Stimulated activated CD4-positive, alpha-beta T cell treated with anti-CD3 and anti-CD28 coated beads, TNF-alpha, amount 100 ng/mL, for 1 hour (primary cell): ENCODE measurements around the gene ELOVL6.
"Not testable (repeated sequence)": the region's sequence is repeated elsewhere in the genome, so short reads cannot be mapped to it uniquely, and the experiment has no call there.

Experiments used
- DNase-seq, 3 donors: peaks; one replicate each; pipeline ENCODE4 v3.0.0-alpha.2; 2020; ENCODE audit warnings: low read depth in 3 of 3, low spot score in 1 of 3

ELOVL6 gene

DNA sequence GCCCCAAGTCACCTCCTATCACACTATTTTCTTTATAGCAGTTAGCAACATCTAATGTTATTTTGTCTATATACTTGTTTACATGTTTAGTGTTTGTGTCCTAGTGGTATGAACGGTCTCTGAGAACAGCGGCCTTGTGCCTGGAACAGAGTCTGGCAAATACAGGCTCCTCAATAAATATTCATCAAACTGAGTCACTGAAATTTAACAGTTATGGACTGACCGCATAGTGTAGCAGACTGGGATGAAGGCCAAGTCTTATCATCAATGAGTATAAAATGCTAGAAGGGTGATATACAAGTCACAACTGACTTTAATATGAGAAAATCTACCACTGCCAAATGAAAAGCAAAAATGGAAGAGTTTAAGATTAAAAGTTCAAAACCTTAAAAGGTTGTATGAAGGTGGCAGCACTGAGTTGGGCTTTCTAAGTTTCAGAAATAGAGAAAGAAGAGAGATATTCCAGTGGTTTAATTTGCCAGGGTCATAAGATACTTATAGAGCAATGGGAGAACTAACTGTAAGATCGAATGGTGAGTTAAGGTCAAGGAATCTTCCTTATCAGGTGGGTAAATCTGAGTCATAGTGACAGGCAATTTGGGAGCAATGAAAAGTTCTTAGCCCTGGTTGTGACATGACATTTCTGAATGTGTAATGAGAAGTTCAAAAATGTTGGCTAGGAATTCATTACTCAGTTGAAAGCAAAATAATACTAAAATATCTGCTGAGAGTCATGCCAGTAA lies 34.9 kb downstream of the ELOVL6 start:
- no peak for DNase-seq

DNA sequence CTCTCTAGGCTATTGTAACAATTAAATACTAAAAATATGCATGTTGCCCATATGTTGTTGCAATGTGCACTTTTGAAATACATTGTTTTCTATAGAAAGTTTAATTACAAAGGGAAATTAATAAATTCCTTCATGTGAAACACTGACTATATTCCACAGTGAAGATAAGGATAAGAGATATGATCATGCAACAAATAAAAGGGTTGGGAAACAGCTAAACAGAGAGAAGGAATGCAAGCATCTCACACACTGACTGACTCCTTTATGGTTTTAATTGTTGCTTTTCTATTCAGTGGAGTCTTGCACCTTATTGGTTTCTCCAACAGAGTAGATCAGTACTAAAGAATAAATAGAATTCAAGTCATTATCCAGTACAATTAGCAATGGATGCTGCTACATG lies 37.8 kb downstream of the ELOVL6 start:
- no peak for DNase-seq

DNA sequence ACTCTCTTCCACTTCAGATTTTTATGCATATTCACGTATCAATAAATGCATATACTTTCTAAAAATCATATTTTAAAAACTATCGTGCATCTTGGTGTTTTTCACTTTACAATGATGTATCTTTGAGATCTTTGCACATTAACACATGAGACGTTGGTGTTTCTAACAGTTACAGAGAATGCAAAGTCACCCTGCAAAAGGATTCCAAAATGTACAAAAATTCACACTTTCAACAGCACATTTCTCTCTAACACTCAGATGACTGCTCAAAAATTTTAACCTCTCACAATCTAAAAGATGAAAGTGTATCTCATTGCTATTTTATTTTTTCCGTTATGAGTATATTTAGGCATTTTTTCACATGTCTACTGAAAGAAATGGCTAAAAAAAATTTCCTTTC lies 38.9 kb downstream of the ELOVL6 start:
- DNase-seq, result no peak

DNA sequence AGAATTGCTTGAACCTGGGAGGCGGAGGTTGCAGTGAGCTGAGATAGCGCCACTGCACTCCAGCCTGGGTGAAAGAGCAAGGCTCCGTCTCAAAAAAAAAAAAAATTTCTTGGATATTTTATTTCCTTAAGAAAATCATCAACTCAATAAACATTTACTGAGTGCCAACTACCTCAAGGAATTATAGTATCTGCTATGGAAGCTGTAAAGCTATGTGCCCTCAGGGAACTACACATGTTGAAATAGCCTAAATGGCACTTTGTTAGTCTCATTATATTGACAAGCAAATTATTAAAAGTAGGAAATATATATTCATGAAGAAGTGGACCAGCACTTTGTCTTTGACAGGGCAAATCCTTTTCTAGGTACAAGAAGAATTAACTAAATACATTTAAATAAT lies 40.8 kb downstream of the ELOVL6 start:
- DNase-seq, result no peak

DNA sequence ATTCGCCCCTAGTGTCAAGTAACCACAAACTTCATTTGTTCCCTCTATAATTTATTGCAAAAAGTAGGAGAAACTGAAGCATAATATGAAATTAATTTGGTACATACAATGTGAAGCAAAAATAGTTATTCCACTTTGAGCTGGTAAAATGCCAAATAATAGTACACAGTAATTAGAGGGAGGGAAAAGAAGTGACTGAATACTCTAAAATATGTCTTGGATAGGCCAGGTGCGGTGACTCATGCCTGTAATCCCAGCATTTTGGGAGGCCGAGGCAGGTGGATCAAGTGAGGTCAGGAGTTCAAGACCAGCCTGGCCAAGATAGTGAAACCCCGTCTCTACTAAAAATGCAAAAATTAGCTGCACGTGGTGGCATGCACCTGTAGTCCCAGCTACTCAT lies 41.2 kb downstream of the ELOVL6 start:
- DNase-seq, result not testable (repeated sequence)

DNA sequence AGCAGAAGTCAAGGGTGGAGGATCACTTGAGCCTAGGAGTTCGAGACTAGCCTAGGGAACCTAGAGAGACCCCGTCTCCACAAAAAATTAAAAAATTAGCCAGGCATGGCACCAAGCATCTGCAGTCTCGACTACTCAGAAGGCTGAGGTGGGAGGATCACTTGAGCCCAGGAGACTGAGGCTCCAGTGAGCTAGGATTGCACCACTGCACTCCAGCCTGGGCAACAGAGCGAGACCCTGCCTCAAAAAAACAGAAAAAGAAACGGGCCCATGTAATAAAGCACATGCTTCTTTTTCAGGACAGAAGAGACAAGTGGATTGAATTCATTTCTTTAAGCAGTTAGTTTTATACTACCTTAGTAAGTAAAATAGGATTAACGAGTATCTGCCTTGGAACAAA lies 42.0 kb downstream of the ELOVL6 start:
- DNase-seq, result no peak

DNA sequence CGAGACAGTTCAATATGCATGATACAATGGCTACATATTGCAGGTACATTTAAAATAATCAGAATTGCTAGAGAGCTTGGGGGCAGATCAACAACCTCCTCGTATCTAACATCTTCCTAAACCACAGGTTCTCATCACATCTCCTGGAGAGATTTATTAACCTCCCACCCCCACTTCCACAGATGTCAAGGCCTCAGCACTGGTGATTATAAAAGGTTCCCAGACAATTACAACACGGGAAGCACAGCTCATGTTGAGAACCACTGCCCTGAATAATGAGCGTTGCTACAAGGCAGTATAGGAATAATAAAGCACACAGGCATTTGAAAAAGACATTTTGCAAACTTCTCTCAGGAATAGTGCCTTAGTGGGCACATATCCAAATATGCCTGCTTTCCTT lies 42.8 kb downstream of the ELOVL6 start:
- no peak for DNase-seq

DNA sequence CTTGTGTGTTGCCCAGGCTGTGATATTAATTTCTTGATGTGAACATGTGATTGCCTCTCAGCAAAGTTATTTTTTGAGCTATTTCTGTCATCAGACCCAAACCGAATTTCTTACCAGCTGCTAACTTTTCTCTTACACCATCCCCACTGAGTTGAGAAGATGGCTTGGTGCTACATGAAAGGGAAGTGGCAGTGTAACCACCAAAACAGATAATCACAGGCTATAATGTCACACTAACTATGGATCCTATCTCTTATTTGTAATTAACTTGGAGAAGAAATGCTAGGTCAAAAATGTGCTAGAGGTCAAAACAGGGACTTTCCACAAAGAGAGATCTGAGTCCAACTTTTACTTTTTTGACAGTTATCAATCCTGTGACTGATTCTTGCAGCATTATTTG lies 43.8 kb downstream of the ELOVL6 start:
- no peak for DNase-seq

DNA sequence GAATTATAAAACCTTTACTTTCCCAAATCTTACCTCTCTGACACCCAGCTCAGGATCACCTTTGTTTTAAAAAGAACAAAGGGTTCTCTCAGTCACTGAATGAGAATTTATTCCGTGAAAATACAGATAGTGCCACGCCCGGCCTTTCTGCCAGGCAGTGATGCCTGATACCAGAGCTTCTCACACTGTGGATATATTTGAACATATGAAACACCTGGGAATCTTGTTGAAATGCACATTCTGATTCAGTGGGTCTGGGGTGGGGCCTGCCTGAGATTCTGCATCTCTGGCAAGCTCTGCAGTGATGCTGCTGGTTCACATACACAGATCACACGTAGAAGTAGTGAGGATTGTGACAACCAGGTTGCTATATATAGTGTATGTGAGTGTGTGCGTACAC lies 46.0 kb downstream of the ELOVL6 start:
- DNase-seq, result no peak

DNA sequence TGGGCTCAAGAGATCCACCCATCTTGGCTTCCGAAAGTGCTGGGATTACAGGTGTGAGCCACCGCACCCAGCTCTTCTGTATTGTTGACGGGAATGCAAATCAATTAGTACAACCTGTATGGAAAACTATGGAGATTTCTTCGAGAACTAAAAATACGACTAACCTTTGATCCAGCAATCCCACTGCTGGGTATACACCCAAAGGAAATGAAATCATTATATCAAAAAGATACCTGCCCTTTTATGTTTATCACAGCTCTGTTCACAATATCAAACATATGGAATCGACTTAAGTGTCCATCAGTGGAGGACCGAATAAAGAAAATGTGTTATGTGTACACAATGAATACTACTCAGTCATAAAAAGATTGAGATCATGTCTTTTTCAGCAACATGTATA lies 49.3 kb downstream of the ELOVL6 start:
- no peak for DNase-seq

DNA sequence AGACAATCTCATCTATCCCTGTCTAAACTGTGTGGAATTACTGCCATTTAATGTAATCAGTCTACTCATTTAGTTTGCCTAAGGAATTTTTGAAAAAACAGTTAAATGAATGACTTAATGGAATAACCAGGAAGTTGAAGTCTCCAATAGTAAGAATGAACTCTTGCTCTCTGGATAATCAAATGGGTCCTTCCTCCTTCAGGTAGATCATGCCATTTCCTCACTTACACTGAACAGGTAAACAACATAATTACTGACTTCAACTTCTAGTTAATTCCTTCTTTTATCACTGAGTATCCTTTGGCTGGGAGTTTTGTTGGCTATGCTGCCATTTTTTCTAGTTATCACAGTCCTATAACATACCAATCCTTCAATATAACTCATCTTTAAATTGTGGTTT lies 56.0 kb downstream of the ELOVL6 start:
- DNase-seq, result no peak

DNA sequence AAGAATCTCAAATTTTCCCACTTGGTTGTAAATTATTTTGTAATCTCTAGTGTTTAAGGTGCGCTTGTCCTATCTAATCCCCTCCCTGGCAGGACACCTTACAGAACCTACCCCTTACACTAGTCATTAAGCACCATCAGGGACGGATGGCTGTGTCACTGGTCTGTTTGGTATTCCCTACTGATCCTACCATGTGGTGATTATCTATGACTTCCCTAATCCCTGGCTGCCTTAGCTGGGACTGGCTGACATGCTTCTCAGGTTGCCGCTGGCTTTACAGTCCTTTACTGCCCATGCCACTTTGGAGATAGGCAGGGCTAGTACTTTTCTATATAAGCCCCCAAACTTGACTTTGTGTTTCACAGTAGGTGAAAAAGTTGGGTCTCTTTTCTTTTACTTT lies 58.6 kb downstream of the ELOVL6 start:
- DNase-seq, result no peak

DNA sequence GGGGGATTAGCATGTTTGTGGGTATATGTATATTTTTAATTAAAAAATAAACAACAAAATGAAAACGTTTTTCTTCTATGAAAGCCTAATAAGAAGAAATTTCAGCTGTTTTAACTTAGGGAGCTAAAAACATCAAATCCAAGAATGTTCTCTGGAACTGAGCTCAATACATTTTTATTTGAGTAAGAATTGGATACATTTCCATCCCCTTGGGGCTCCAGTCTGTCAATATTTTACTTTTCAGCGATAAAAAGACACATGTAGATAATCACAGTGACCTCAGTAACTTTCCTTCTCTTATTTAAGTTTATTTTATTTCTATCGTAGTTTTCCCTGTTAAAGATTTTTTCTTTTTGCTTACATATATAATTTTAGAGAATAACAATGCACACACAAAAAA lies 59.3 kb downstream of the ELOVL6 start:
- no peak for DNase-seq

DNA sequence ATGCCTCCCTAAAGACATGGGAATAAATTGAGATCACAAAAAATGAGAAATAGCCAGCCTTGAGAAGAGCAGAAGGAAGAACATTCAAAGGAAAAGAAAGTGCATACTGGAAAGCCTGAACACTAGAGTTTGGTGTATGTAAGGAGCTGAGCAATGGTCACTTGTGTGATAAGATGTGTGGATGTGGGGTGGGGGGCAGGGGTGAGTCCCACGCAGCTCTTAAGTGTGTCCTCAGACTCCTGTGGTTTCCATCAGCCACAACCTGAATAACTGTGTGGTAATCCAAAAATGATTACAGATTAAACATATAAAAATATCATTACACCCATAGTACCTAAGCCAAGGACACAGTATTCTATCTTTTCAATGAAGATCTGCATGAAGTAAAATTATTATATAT lies 59.9 kb downstream of the ELOVL6 start:
- no peak for DNase-seq

DNA sequence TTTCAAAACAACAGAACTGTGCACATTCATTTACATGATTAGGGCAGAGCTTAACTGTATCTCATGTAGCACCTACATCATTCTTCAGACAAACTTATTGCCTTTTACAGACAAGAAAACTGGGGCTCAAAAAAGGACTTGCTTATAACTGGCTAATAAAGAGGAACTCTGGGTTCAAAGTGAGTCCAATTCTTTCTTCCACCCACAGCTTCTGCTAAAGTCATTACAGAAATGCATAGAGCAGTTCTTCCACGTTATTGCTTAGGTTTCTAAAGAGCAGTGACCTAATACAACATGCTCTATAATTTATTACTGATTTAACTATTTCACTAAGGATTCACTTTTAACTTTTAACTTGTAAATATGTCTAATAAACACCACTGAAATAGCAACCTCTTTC lies 60.6 kb downstream of the ELOVL6 start:
- no peak for DNase-seq

DNA sequence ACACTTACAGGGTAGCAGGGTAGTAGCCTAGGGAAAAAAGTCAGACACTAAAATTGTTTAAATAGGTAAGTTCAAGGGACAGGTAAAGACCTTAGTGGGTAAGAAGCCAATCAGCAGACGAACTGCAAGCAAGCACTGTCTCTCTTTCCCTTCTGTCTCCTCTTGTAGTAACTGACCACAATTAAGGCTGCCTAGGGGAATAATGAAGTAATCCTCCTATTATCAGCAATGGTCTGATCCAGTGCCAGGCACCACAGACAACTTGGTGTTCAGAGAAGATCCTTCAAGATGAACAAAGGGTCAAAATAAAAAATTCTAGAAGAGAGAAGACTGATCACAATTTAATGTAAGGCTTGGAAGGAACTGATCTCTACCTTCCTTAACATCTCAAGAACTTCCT lies 62.9 kb downstream of the ELOVL6 start:
- DNase-seq, result no peak

DNA sequence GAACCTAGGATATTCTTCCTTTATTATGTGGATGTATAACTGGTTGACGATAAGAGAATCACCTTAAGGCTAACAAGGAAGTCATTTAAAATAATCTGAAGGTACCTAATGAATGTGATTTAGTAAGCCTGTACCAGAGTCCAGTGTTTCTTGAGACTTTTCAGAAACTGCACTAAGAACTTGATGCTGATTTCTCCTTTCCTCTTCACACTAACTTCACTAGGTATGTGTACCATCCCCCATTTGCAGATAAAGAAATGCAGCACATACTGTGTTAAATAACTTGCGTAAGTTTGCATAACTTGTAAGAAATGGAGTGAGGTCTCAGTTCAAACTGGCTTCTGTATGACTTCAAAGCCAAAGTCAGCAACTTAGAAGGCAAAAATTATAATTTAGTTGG lies 63.3 kb downstream of the ELOVL6 start:
- DNase-seq, result no peak

DNA sequence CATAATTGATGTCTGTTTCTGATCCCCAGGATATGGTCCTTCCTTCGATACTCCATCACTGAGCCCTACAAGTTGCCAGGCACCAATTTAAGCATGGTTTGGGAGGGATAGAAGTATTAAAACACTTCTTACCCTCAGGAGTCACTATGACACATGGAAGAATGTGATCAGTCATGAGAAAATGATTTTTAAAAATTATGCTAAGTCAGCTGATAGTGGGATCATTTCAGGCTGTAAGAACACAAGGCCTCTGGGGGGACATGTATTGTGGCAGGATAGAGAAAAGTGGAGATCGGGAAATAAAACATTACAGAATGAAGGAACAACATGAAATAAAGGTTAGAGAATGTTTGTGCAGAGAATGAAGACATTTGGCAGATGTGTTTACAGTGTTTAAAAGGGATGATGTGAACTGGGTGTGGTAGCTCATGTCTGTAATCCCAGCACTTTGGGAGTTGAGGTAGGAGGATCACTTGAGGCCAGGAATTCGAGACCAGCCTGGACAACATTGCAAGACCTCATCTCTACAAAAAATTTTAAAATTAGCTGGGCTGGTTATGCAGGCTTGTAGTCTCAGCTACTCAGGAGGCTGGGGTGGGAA lies 64.0 kb downstream of the ELOVL6 start:
- DNase-seq, result no peak

DNA sequence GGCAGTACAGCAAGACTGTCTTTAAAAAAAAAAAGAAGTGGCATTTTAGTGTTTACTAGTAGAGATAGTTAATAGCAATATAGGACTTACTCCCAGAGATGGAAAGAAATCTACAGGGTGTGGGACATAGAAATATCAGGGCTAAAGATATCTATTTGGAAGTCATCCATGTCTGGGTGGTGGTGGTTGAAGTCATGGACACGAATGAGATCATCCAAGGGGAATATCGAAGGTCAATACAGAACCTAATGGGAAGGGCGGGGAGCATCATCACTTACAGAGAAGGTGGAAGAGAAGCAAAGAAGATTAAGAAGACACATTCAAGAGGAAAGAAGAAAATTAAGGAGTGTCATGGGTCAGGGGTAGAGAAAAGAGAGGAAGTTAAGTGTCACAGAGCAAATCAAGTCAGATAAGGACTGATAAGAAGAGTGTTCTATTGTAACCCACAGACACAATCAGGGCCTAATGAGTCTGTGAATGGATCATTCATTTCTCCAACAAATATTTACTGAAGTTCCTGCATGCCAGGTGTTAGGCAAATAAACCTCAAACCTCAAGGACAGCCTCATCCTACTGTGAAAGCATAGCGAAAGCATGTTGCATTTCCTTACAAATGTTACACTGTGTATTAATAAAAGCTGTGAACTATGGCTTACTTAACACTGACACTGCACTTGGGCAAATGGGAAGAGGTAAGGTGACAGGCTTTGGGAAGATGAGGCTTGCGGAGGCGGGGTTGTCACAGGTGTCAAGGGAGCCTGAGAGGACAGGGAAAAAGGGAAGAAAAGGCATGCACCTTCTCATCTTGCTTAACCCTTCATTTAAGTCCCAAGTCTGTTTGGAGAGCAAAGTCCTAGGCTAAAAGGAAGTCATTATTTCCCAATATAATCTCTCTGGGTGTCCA lies 65.3 kb downstream of the ELOVL6 start:
- DNase-seq, result no peak

DNA sequence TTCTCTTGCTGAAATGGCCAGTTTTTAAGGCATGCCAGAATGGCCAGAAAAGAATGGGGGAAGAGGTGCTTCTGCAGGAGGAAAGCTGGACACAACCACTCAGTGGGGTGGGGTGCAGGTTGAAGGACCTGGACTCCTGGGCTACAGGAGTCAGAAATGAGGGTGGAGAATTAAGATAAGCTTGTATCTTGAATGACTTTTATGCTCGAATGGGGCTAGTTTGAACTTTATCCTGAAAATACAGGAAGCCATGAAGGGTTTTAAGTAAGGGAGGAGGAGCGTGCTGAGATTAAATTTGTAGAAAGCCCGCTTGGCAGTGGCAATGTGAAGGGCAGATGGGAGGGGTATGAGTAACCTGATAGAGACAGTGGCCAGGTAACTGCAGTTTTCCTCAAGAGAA lies 66.5 kb downstream of the ELOVL6 start:
- no peak for DNase-seq

DNA sequence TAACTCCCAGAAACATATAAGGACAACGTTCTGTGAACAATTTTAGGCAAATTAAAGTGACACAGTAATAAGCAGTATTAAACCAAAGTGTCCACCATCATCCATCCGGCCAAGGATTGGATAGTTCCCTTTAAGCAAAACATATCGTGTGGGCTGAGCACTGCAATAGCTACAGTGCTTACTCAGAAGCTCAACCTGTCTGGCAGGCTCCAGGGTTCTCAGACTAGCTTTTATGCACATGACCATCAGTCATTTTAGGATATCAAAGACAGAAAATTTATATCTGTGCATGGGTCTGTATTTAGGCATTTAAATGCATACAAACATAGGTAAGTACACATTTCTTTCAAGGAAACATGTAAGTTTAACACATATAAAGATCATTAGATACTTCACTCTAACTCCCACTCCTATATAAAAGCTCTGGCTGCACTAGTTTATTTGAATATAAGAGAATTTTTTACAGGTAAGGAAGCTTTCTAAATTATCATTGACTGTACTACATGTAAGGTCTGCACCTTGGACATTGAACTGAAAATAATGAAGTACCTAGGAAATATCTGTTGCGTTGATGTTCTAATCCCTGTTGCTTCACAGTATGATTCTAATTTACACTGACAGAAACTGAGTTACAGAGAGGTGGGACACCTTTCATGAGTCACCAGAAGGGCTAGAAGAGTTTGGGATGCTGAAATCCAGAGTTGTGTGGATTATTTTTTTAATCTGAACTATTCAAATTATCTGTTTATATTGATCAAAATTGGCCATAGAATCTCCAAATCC lies 67.6 kb downstream of the ELOVL6 start:
- DNase-seq, result no peak
